Measurements from ENCODE around the gene FBXL17. TPM values are rescaled to one million over a fixed set of nuclear protein-coding genes. Genes with fewer than 3 reads are reported as not detected.

Gene FBXL17
- total RNA-seq, 1 experiment from 2014 or later: 8.8 TPM

GRCh38 chr5:108371263-108371662 is 10.6 kb downstream of the FBXL17 start:
- no peaks in the 10 kb centered on the region for H3K9me2 ChIP-seq (replicated peaks; ENCODE audit: low read length)
- H3K9ac ChIP-seq (ENCODE audit: low read length): no peak overlapping the region
- ATAC-seq (no peak), DNase-seq (no peak)
- no peak overlapping the region for H3K4me3 ChIP-seq (ENCODE audit: low read length)
- peaks cover 38% of the 10 kb centered on the region for H3K79me2 ChIP-seq (ENCODE audit: low read length)
- TF ChIP-seq, protein P1, sequence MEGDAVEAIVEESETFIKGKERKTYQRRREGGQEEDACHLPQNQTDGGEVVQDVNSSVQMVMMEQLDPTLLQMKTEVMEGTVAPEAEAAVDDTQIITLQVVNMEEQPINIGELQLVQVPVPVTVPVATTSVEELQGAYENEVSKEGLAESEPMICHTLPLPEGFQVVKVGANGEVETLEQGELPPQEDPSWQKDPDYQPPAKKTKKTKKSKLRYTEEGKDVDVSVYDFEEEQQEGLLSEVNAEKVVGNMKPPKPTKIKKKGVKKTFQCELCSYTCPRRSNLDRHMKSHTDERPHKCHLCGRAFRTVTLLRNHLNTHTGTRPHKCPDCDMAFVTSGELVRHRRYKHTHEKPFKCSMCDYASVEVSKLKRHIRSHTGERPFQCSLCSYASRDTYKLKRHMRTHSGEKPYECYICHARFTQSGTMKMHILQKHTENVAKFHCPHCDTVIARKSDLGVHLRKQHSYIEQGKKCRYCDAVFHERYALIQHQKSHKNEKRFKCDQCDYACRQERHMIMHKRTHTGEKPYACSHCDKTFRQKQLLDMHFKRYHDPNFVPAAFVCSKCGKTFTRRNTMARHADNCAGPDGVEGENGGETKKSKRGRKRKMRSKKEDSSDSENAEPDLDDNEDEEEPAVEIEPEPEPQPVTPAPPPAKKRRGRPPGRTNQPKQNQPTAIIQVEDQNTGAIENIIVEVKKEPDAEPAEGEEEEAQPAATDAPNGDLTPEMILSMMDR (conservative IDR thresholded peaks at IDR 0.05; ENCODE audit: low read depth, low read length): no peak
- TF ChIP-seq EZH2phosphoT487 (IDR thresholded peaks at IDR 0.05; ENCODE audit: borderline replicate concordance, low read length) (no peak), EZH2 (IDR thresholded peaks at IDR 0.05; ENCODE audit: low read length, unreplicated experiment) (no peak)
- no peak overlapping the region for H2AFZ ChIP-seq (ENCODE audit: low read length)
- H3K4me1 ChIP-seq (ENCODE audit: insufficient read depth, low read length): no peaks in the 10 kb centered on the region
- H3K4me2 ChIP-seq (ENCODE audit: low read length): no peak overlapping the region
- no peaks in the 10 kb centered on the region for H3K27me3 ChIP-seq (ENCODE audit: low read length)
- H3K9me3 ChIP-seq (ENCODE audit: low read length): peaks cover 23% of the 10 kb centered on the region
- intact Hi-C loops (cut with micrococcal nuclease): no loop called here
- no peaks in the 10 kb centered on the region for H3F3A ChIP-seq (ENCODE audit: low read length, unreplicated experiment)
- no TSS peak for BruUV-seq (replicated peaks)
- POLR2A ChIA-PET (ENCODE audit: unreplicated experiment): interaction anchor here (1.0 kb wide), 1 partner anchor 11 kb away, joined by 7 read pairs; the partner anchor contains the start of gene FBXL17
- H3K27ac ChIP-seq (ENCODE audit: low read length): no peak overlapping the region
- no peaks in the 10 kb centered on the region for H4K20me1 ChIP-seq (ENCODE audit: low read length)
- CTCF ChIA-PET: no interaction called here
- H3K36me3 ChIP-seq (ENCODE audit: low read depth, low read length): peaks cover 20% of the 10 kb centered on the region

DNA sequence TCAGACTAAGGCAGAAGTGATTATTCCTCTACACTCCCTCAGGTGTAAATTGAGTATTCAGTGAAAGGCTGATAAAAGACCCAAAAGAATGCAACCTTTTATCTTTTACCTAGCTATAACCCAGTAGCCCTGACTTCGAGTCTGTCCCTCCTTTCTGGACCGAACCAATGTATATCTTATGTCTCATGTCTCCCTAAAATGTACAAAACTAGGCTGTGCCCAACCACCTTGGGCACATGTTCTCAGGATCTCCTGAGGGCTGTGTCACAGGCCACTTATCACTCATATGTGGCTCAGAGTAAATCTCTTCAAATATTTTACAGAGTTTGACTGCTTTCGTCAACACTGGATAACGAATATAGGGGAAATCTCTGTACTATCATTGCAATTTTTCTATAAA is 12.7 kb downstream of the FBXL17 start:
- no peak for DNase-seq
- POLR2A ChIA-PET (ENCODE audit: unreplicated experiment): no interaction called here

DNA sequence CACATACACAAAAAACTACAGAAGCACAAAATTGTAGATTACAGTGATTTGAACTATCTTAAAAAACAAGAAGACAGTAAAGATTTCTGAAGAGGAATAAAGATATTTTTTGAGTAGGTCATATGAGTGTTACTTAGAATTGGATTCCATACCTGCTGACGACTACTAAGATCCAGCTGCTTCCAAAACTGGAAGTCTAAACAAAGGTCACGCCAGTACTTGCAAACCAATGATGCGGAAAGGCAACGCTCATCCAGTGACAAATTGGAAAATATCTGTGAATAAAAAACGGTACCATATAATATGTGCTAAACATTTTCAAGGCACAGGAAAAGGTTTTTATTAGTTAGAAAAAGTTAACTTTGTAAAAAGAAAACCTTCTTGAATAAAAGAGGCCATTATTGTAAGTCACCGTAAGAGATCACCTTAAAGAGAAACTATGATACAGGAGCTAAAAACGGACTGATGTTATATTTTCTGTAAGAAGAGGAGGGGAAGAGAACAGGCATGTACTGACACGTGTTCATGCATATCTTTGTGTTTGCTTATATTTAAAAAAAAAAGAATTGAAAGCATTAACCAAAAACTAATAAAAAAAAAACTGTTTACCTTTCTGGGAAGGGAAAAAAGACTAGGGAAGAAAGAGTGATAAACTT is 14.1 kb downstream of the FBXL17 start:
- Histone ChIP-seq H3K9me2 (replicated peaks; ENCODE audit: low read length) (no peaks in the 10 kb centered on the region), H3K27me3 (ENCODE audit: low read length) (no peaks in the 10 kb centered on the region), H3F3A (ENCODE audit: low read length, unreplicated experiment) (no peaks in the 10 kb centered on the region), H3K27ac (ENCODE audit: low read length) (no peak overlapping the region), H3K4me2 (ENCODE audit: low read length) (no peak overlapping the region), H3K4me3 (ENCODE audit: low read length) (no peak overlapping the region), H3K9ac (ENCODE audit: low read length) (no peak overlapping the region), H2AFZ (ENCODE audit: low read length) (no peak overlapping the region), H3K36me3 (ENCODE audit: low read depth, low read length) (0 out of 2 replicates have a peak, but pooled peaks cover 5% of the 10 kb centered on the region), H3K4me1 (ENCODE audit: insufficient read depth, low read length) (no peaks in the 10 kb centered on the region), H4K20me1 (ENCODE audit: low read length) (no peaks in the 10 kb centered on the region), H3K9me3 (ENCODE audit: low read length) (peaks cover 5% of the 10 kb centered on the region), H3K79me2 (ENCODE audit: low read length) (peaks cover 23% of the 10 kb centered on the region)
- ChIA-PET POLR2A (ENCODE audit: unreplicated experiment) (no interaction called here), CTCF (no interaction called here)
- no TSS peak for BruUV-seq (replicated peaks)
- ATAC-seq (no peak), DNase-seq (no peak)
- TF ChIP-seq EZH2 (IDR thresholded peaks at IDR 0.05; ENCODE audit: low read length, unreplicated experiment) (no peak), EZH2phosphoT487 (IDR thresholded peaks at IDR 0.05; ENCODE audit: borderline replicate concordance, low read length) (no peak)
- TF ChIP-seq, protein P1 (conservative IDR thresholded peaks at IDR 0.05; ENCODE audit: low read depth, low read length): no peak
- intact Hi-C loops (cut with micrococcal nuclease): no loop called here

More for the DNA sequence above, 12.7 kb downstream of the FBXL17 start:
- no peak overlapping the region for H3K9ac ChIP-seq (ENCODE audit: low read length)
- TF ChIP-seq EZH2phosphoT487 (IDR thresholded peaks at IDR 0.05; ENCODE audit: borderline replicate concordance, low read length) (no peak), EZH2 (IDR thresholded peaks at IDR 0.05; ENCODE audit: low read length, unreplicated experiment) (no peak)
- TF ChIP-seq, protein P1 (conservative IDR thresholded peaks at IDR 0.05; ENCODE audit: low read depth, low read length): no peak
- no peaks in the 10 kb centered on the region for H3K27me3 ChIP-seq (ENCODE audit: low read length)
- H3K9me3 ChIP-seq (ENCODE audit: low read length): peaks cover 12% of the 10 kb centered on the region
- no TSS peak for BruUV-seq (replicated peaks)
- CTCF ChIA-PET: no interaction called here
- no peak for ATAC-seq
- no peak overlapping the region for H3K4me3 ChIP-seq (ENCODE audit: low read length)
- no peaks in the 10 kb centered on the region for H3K4me1 ChIP-seq (ENCODE audit: insufficient read depth, low read length)
- H4K20me1 ChIP-seq (ENCODE audit: low read length): no peaks in the 10 kb centered on the region
- H3K9me2 ChIP-seq (replicated peaks; ENCODE audit: low read length): no peaks in the 10 kb centered on the region
- H3K4me2 ChIP-seq (ENCODE audit: low read length): no peak overlapping the region
- H3K27ac ChIP-seq (ENCODE audit: low read length): no peak overlapping the region
- no peak overlapping the region for H2AFZ ChIP-seq (ENCODE audit: low read length)
- peaks cover 12% of the 10 kb centered on the region for H3K36me3 ChIP-seq (ENCODE audit: low read depth, low read length)
- no peaks in the 10 kb centered on the region for H3F3A ChIP-seq (ENCODE audit: low read length, unreplicated experiment)
- intact Hi-C loops (cut with micrococcal nuclease): no loop called here
- H3K79me2 ChIP-seq (ENCODE audit: low read length): peaks cover 31% of the 10 kb centered on the region
